K562 (cell line): Measurements from ENCODE around the gene IDS. TPM values are rescaled to one million over a fixed set of nuclear protein-coding genes. Genes with fewer than 3 reads are reported as not detected.

Experiments
- ELF2 ChIP-seq: fragments of 250-450 bp; sonication (Bioruptor Pico); IDR thresholded peaks from 2 replicates; pipeline ENCODE4 v1.5.0; 2021; ENCODE audit warnings: mild to moderate bottlenecking
- KLF10 ChIP-seq: fragments of 250-450 bp; sonication (Bioruptor Pico); IDR thresholded peaks from 2 replicates; pipeline ENCODE4 v1.6.1; 2021; ENCODE audit warnings: matching md5 sums
- MAFF ChIP-seq: IDR thresholded peaks from 2 replicates; pipeline ENCODE4 v1.6.1; 2012; ENCODE audit warnings: low read length, improper control_type of control experiment
- MXI1 ChIP-seq: IDR thresholded peaks from 2 replicates; pipeline ENCODE4 v1.6.1; 2011; ENCODE audit warnings: low read depth, mild to moderate bottlenecking, improper control_type of control experiment, low read length
- ZNF561 ChIP-seq: fragments of 450-650 bp; formaldehyde crosslinking; conservative IDR thresholded peaks from 2 replicates; pipeline ENCODE4 v1.4.0; 2020; ENCODE audit warnings: mild to moderate bottlenecking, moderate library complexity
- polyA plus RNA-seq, 8 experiments: library from polyadenylated mRNA; depleted of rRNA in 4 of 8; stranded (reverse) in 5 of 8; unstranded in 3 of 8; fragments of >200 nt; fragmentation: Nextera tagmentation in 2 of 8; fragmentation: Illumina TruSeq in 1 of 8; extraction: Ambion mirVana in 2 of 8; extraction: Trizol in 1 of 8; gene quantifications; 2 replicates each; pipeline versions ENCODE4 v1.2.1 to v1.2.3, GENCODE V29; 2011 to 2014; ENCODE audit warnings: inconsistent platforms in 1 of 8, missing spikeins in 1 of 8
- total RNA-seq, 7 experiments: library from RNA; depleted of rRNA in 6 of 7; stranded (reverse); fragments of >200 nt in 6 of 7; fragmentation: Illumina TruSeq in 2 of 7; extraction: Trizol in 2 of 7; gene quantifications; 2 replicates each; pipeline versions ENCODE4 v1.2.1 to v1.2.3, GENCODE V29; 2011 to 2021; ENCODE audit warnings: low replicate concordance in 1 of 7
- TF ChIP-seq, protein P1 (sequence below): fragments of 450-650 bp; IDR thresholded peaks from 2 replicates; pipeline ENCODE4 v1.6.1; 2016; ENCODE audit warnings: low read depth
- TF ChIP-seq, protein P2 (sequence below): sonication (generic); IDR thresholded peaks from 2 replicates; pipeline ENCODE4 v1.6.1; 2016

IDS gene
- total and polyA plus RNA-seq, 9 of the 15 experiments (the other 6 are each of a cell fraction or from before 2014, with no cell fraction given), result 2.0 to 18.6 (median 8.6) TPM

DNA sequence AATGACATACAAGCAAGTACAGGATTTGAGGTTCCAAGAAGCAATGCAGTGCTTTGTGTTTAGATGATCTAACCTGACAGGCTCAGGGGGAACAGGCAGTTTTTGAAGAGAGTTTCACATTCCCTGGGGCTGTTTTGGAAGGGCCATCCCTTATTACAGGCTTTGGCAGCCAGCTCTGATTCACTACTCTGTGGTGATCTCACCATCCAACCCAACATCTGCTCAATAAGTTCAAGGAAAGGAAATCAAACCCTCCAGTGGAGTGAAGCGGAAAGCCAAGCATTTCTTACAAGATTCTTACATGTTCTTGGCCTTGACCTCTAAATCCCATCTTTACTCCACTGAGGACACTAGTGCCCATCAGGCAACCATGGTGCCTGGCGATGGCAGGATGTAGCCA, 7.5 kb downstream of the IDS start (continued):
- TF ChIP-seq, protein P1, sequence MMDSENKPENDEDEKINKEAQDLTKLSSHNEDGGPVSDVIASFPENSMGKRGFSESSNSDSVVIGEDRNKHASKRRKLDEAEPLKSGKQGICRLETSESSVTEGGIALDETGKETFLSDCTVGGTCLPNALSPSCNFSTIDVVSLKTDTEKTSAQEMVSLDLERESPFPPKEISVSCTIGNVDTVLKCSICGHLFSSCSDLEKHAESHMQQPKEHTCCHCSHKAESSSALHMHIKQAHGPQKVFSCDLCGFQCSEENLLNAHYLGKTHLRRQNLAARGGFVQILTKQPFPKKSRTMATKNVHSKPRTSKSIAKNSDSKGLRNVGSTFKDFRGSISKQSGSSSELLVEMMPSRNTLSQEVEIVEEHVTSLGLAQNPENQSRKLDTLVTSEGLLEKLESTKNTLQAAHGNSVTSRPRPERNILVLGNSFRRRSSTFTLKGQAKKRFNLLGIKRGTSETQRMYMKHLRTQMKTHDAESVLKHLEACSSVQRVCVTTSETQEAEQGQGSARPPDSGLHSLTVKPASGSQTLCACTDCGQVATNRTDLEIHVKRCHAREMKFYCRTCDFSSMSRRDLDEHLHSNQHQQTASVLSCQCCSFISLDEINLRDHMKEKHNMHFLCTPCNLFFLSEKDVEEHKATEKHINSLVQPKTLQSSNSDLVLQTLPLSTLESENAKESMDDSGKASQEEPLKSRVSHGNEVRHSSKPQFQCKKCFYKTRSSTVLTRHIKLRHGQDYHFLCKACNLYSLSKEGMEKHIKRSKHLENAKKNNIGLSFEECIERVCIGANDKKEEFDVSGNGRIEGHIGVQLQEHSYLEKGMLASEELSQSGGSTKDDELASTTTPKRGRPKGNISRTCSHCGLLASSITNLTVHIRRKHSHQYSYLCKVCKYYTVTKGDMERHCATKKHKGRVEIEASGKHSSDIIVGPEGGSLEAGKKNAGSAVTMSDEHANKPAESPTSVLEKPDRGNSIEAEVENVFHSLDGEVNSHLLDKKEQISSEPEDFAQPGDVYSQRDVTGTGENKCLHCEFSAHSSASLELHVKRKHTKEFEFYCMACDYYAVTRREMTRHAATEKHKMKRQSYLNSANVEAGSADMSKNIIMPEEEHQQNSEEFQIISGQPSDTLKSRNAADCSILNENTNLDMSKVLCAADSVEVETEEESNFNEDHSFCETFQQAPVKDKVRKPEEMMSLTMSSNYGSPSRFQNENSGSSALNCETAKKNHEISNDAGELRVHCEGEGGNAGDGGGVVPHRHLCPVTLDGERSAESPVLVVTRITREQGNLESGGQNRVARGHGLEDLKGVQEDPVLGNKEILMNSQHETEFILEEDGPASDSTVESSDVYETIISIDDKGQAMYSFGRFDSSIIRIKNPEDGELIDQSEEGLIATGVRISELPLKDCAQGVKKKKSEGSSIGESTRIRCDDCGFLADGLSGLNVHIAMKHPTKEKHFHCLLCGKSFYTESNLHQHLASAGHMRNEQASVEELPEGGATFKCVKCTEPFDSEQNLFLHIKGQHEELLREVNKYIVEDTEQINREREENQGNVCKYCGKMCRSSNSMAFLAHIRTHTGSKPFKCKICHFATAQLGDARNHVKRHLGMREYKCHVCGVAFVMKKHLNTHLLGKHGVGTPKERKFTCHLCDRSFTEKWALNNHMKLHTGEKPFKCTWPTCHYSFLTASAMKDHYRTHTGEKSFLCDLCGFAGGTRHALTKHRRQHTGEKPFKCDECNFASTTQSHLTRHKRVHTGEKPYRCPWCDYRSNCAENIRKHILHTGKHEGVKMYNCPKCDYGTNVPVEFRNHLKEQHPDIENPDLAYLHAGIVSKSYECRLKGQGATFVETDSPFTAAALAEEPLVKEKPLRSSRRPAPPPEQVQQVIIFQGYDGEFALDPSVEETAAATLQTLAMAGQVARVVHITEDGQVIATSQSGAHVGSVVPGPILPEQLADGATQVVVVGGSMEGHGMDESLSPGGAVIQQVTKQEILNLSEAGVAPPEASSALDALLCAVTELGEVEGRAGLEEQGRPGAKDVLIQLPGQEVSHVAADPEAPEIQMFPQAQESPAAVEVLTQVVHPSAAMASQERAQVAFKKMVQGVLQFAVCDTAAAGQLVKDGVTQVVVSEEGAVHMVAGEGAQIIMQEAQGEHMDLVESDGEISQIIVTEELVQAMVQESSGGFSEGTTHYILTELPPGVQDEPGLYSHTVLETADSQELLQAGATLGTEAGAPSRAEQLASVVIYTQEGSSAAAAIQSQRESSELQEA, result no peak
- TF ChIP-seq, protein P2, sequence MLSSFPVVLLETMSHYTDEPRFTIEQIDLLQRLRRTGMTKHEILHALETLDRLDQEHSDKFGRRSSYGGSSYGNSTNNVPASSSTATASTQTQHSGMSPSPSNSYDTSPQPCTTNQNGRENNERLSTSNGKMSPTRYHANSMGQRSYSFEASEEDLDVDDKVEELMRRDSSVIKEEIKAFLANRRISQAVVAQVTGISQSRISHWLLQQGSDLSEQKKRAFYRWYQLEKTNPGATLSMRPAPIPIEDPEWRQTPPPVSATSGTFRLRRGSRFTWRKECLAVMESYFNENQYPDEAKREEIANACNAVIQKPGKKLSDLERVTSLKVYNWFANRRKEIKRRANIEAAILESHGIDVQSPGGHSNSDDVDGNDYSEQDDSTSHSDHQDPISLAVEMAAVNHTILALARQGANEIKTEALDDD, result no peak
- TF ChIP-seq MXI1, result no peak
- TF ChIP-seq KLF10 (CRISPR knock-in tag), result no peak
- TF ChIP-seq MAFF, result no peak
- TF ChIP-seq ELF2 (CRISPR knock-in tag), result no peak
- TF ChIP-seq ZNF561 (CRISPR knock-in tag), result no peak
